HG03095 (cell line): ENCODE results near the gene AP1G1.
A peak's percentile ranks its signal among the peaks of the same experiment; 100 is the strongest.
"Not testable (repeated sequence)": the region's sequence is repeated elsewhere in the genome, so short reads cannot be mapped to it uniquely, and the experiment has no call there.

Experiments
- ATAC-seq: cut with Tn5 transposase; IDR thresholded peaks from one replicate; pipeline ENCODE4 v1.9.1; 2021; ENCODE audit warnings: moderate library complexity; ENCODE audit not compliant: unreplicated experiment

The AP1G1 gene

GRCh38 chr16:71810155-71810530, 1.5 kb upstream of the AP1G1 start:
- not testable (repeated sequence) for ATAC-seq

GRCh38 chr16:71807905-71808592, 585 bp downstream of the AP1G1 start:
- ATAC-seq: peak; percentile 34

- no peak for ATAC-seq
These were observed 5.3 kb downstream of the AP1G1 start for GRCh38 chr16:71803305-71803690.

- ATAC-seq: no peak
These were observed 12.0 kb downstream of the AP1G1 start for GRCh38 chr16:71796501-71797097.

- no peak for ATAC-seq
These were observed 13.7 kb downstream of the AP1G1 start for GRCh38 chr16:71794943-71795342.

GRCh38 chr16:71794018-71794417, 14.6 kb downstream of the AP1G1 start:
- no peak for ATAC-seq

- no peak for ATAC-seq
These were observed 16.5 kb downstream of the AP1G1 start for GRCh38 chr16:71792176-71792575.

GRCh38 chr16:71790329-71790728, 18.3 kb downstream of the AP1G1 start:
- not testable (repeated sequence) for ATAC-seq

- ATAC-seq: no peak
These were observed 19.5 kb downstream of the AP1G1 start for GRCh38 chr16:71789136-71789535.

- no peak for ATAC-seq
These were observed 20.1 kb downstream of the AP1G1 start for GRCh38 chr16:71788578-71788977.

- not testable (repeated sequence) for ATAC-seq
These were observed 23.5 kb downstream of the AP1G1 start for GRCh38 chr16:71785143-71785542.

GRCh38 chr16:71784093-71784492, 24.5 kb downstream of the AP1G1 start:
- no peak for ATAC-seq

GRCh38 chr16:71781741-71782140, 26.9 kb downstream of the AP1G1 start:
- no peak for ATAC-seq

- ATAC-seq: no peak
These were observed 28.0 kb downstream of the AP1G1 start for GRCh38 chr16:71780521-71781089.

- no peak for ATAC-seq
These were observed 29.9 kb downstream of the AP1G1 start for GRCh38 chr16:71778780-71779179.

GRCh38 chr16:71777329-71777728, 31.3 kb downstream of the AP1G1 start:
- ATAC-seq: no peak

- ATAC-seq: no peak
These were observed 32.7 kb downstream of the AP1G1 start for GRCh38 chr16:71775949-71776348.

GRCh38 chr16:71771571-71771970, 37.1 kb downstream of the AP1G1 start:
- no peak for ATAC-seq

- no peak for ATAC-seq
These were observed 39.4 kb downstream of the AP1G1 start for GRCh38 chr16:71769222-71769621.

- no peak for ATAC-seq
These were observed 41.4 kb downstream of the AP1G1 start for GRCh38 chr16:71767060-71767900.

- ATAC-seq: no peak
These were observed 46.4 kb downstream of the AP1G1 start for GRCh38 chr16:71762186-71762585.

GRCh38 chr16:71761097-71761496, 47.5 kb downstream of the AP1G1 start:
- no peak for ATAC-seq
